HEK293T (cell line): Measurements from ENCODE around the gene CXCL14.

Source experiments
- CTCF ChIA-PET: fragments of 350-600 bp; formaldehyde crosslinking; extraction: SDS; loops from one replicate; lab custom pipeline; 2021; ENCODE audit warnings: antibody characterized with exemption, inconsistent platforms; lab: Yijun Ruan, JAX
- POLR2A ChIA-PET: fragments of 350-600 bp; formaldehyde crosslinking; extraction: SDS; loops from one replicate; lab custom pipeline; 2020; ENCODE audit warnings: antibody characterized with exemption, inconsistent platforms; lab: Yijun Ruan, JAX
- DNase-seq: peaks from one replicate; pipeline ENCODE4 v3.0.0; 2012; ENCODE audit warnings: mixed read lengths; ENCODE audit errors: extremely low spot score
- ARNT ChIP-seq: fragments of 450-650 bp; IDR thresholded peaks from 2 replicates; pipeline ENCODE4 v1.6.1; 2017; ENCODE audit warnings: mild to moderate bottlenecking
- BHLHE40 ChIP-seq: fragments of 450-650 bp; IDR thresholded peaks from 2 replicates; pipeline ENCODE4 v1.6.1; 2016; ENCODE audit warnings: mild to moderate bottlenecking, moderate library complexity, borderline replicate concordance
- CTBP1 ChIP-seq: fragments of 450-650 bp; IDR thresholded peaks from 2 replicates; pipeline ENCODE4 v1.6.1; 2016; ENCODE audit warnings: borderline replicate concordance
- ELF4 ChIP-seq: fragments of 450-650 bp; IDR thresholded peaks from 2 replicates; pipeline ENCODE4 v1.6.1; 2017; ENCODE audit warnings: antibody characterized with exemption
- FOXA1 ChIP-seq: fragments of 450-650 bp; IDR thresholded peaks from 2 replicates; pipeline ENCODE4 v1.6.1; 2016; ENCODE audit warnings: mild to moderate bottlenecking
- FOXK2 ChIP-seq: fragments of 450-650 bp; IDR thresholded peaks from 2 replicates; pipeline ENCODE4 v1.6.1; 2016; ENCODE audit warnings: mild to moderate bottlenecking
- FOXM1 ChIP-seq: fragments of 450-650 bp; IDR thresholded peaks from 2 replicates; pipeline ENCODE4 v1.6.1; 2017; ENCODE audit warnings: mild to moderate bottlenecking, borderline replicate concordance
- HDGF ChIP-seq: fragments of 450-650 bp; IDR thresholded peaks from 2 replicates; pipeline ENCODE4 v1.6.1; 2017; ENCODE audit warnings: antibody characterized with exemption, borderline replicate concordance
- L3MBTL2 ChIP-seq: fragments of 450-650 bp; conservative IDR thresholded peaks from 2 replicates; pipeline ENCODE4 v1.6.1; 2016; ENCODE audit warnings: mild to moderate bottlenecking
- LEF1 ChIP-seq: fragments of 450-650 bp; IDR thresholded peaks from 2 replicates; pipeline ENCODE4 v1.6.1; 2017; ENCODE audit warnings: mild to moderate bottlenecking, borderline replicate concordance
- NFRKB ChIP-seq: fragments of 450-650 bp; IDR thresholded peaks from 2 replicates; pipeline ENCODE4 v1.6.1; 2016; ENCODE audit warnings: mild to moderate bottlenecking, moderate library complexity
- SP1 ChIP-seq: fragments of 450-650 bp; IDR thresholded peaks from 2 replicates; pipeline ENCODE4 v1.6.1; 2017
- SUZ12 ChIP-seq: fragments of 450-650 bp; IDR thresholded peaks from 2 replicates; pipeline ENCODE4 v1.6.1; 2016; ENCODE audit warnings: mild to moderate bottlenecking
- TARDBP ChIP-seq: fragments of 450-650 bp; IDR thresholded peaks from 2 replicates; pipeline ENCODE4 v1.6.1; 2016
- ZNF384 ChIP-seq: fragments of 450-650 bp; IDR thresholded peaks from 2 replicates; pipeline ENCODE4 v1.6.1; 2016
- TF ChIP-seq, protein P1 (sequence below): fragments of 450-650 bp; IDR thresholded peaks from 2 replicates; pipeline ENCODE4 v1.6.1; 2016

Gene CXCL14

DNA sequence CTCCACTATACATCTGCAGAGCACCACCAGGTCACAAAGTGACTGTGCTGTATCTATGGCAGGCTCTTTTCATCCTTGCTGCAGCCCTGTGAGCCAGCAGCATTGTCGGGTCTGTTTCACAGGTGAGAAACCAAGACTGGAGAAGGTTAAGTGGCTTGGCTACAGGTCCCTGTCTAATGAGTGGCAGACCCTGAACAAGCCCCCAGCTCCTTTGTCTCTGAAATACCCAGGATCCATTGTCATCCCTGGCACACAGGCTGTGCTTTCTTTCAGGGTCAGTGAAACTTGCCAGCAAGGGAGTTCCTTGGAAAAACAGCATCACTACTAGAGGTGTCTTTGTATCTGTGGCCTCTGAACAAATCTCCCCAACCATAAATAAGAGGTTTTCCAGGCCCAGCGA, 27.6 kb upstream of the CXCL14 start:
- TF ChIP-seq SP1, result no peak
- no peak for TF ChIP-seq ZNF384
- TF ChIP-seq ELF4, result no peak
- no peak for TF ChIP-seq L3MBTL2
- TF ChIP-seq LEF1, result no peak
- TF ChIP-seq NFRKB, result no peak
- no peak for TF ChIP-seq HDGF
- TF ChIP-seq FOXK2, result no peak
- TF ChIP-seq ARNT, result no peak
- no peak for DNase-seq
- ChIA-PET POLR2A (no interaction called here), CTCF (no interaction called here)

- CTCF ChIA-PET, result interaction anchor here (0.7 kb wide), 1 partner anchor 141 kb away, joined by 3 read pairs; no protein-coding TSS in a partner anchor
- TF ChIP-seq ELF4 (no peak), FOXM1 (no peak), L3MBTL2 (no peak)
- TF ChIP-seq, protein P1, sequence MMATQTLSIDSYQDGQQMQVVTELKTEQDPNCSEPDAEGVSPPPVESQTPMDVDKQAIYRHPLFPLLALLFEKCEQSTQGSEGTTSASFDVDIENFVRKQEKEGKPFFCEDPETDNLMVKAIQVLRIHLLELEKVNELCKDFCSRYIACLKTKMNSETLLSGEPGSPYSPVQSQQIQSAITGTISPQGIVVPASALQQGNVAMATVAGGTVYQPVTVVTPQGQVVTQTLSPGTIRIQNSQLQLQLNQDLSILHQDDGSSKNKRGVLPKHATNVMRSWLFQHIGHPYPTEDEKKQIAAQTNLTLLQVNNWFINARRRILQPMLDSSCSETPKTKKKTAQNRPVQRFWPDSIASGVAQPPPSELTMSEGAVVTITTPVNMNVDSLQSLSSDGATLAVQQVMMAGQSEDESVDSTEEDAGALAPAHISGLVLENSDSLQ, result no peak
- POLR2A ChIA-PET, result no interaction called here
- DNase-seq, result no peak
Observed at GRCh38 chr5:135605221-135605620, 26.4 kb upstream of the CXCL14 start.

DNA sequence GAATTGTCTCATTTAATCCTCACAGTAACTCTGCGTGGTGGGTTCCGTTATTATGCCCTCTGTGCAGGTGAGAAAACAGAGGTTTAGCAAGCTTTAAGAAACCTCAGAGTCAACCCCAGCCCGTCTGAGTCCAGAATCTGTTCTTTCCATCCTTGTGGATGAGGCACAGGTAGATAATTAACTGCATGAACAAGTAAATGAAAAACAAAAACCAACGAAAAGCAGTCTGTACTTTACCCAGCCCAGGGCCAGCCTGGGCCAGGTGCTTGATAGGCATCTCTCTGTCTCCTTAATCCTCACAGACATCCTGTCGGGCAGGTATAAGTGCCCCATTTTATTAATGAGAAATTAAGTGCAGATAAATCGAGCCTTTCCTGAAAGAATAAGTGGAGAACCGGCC, 25.3 kb upstream of the CXCL14 start:
- TF ChIP-seq, protein P1, result no peak
- no peak for TF ChIP-seq NFRKB
- TF ChIP-seq FOXM1, result no peak
- TF ChIP-seq LEF1, result no peak
- no peak for TF ChIP-seq FOXK2
- no peak for TF ChIP-seq ZNF384
- no peak for TF ChIP-seq BHLHE40
- POLR2A ChIA-PET, result no interaction called here
- no peak for DNase-seq
- CTCF ChIA-PET, result interaction anchor here (1.1 kb wide), 1 partner anchor 38 kb away, joined by 3 read pairs; no protein-coding TSS in a partner anchor

- TF ChIP-seq CTBP1, result no peak
- no peak for TF ChIP-seq SP1
- no peak for TF ChIP-seq L3MBTL2
- no peak for TF ChIP-seq NFRKB
- TF ChIP-seq ELF4, result no peak
- no peak for TF ChIP-seq SUZ12
- no peak for TF ChIP-seq FOXM1
- TF ChIP-seq ZNF384, result no peak
- no peak for TF ChIP-seq FOXK2
- TF ChIP-seq BHLHE40, result no peak
- CTCF ChIA-PET, result interaction anchor here (0.5 to 1.1 kb wide), 3 partner anchors 19 to 132 kb away, joined by 3 read pairs; no protein-coding TSS in a partner anchor
- no peak for DNase-seq
- POLR2A ChIA-PET, result no interaction called here
Observed at GRCh38 chr5:135602882-135603721, 24.3 kb upstream of the CXCL14 start.

DNA sequence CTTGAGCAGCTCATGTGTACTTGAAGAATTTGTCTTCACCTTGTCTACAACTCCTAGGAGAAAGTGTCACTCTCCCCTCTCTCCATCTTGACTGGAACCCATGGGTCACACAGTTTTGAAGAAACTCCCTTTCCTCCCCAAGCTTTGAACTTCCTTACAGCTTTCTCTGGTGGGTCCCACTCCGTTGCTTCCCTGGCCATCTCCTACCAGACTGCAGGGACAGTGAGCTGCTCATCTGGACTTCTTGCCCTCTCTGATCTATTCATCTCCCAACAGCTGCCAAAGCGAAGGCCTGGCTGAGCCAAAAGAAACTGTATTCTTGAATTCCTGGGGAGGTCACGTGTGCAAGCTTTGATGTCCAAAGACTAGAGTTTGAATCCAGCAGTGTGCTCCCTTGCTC, 22.7 kb upstream of the CXCL14 start:
- CTCF ChIA-PET, result no interaction called here
- TF ChIP-seq ZNF384, result no peak
- TF ChIP-seq TARDBP, result no peak
- TF ChIP-seq SP1, result no peak
- TF ChIP-seq CTBP1, result no peak
- TF ChIP-seq, protein P1, result no peak
- no peak for TF ChIP-seq L3MBTL2
- TF ChIP-seq HDGF, result no peak
- TF ChIP-seq FOXK2, result no peak
- TF ChIP-seq NFRKB, result no peak
- TF ChIP-seq ELF4, result no peak
- POLR2A ChIA-PET, result no interaction called here
- DNase-seq, result no peak

- TF ChIP-seq SUZ12 (no peak), ZNF384 (no peak), ELF4 (no peak), LEF1 (no peak), FOXA1 (no peak), FOXK2 (no peak), NFRKB (no peak), SP1 (no peak), BHLHE40 (no peak), FOXM1 (no peak), CTBP1 (no peak), HDGF (no peak), ARNT (no peak), L3MBTL2 (no peak), TARDBP (no peak)
- TF ChIP-seq, protein P1, result no peak
- ChIA-PET CTCF (no interaction called here), POLR2A (no interaction called here)
- DNase-seq, result no peak
Observed at GRCh38 chr5:135600971-135601381, 22.2 kb upstream of the CXCL14 start.
